Kidney (tissue), 14 donors: ENCODE data around the gene MYADM. TPM values are rescaled to one million over a fixed set of nuclear protein-coding genes. Genes with fewer than 3 reads are reported as not detected.

Source experiments
- DNase-seq, 5 donors: peaks; one replicate each; pipeline ENCODE4 v3.0.0-alpha.2; 2013 to 2020
- FAIRE-seq: peaks from 2 replicates; lab custom pipeline; 2012; peaks lifted over from hg19 to GRCh38; lab: Jason Lieb, UNC
- H3K27ac ChIP-seq, 2 donors: one replicate each; pipeline ENCODE4 v1.7.0; 2013; ENCODE audit warnings: low read depth in 2 of 2, low read length in 2 of 2, inconsistent platforms in 1 of 2
- H3K27me3 ChIP-seq: one replicate; pipeline ENCODE4 v1.7.1; 2013; ENCODE audit warnings: low read length, inconsistent platforms; ENCODE audit not compliant: control insufficient read depth, insufficient read depth
- H3K36me3 ChIP-seq, 3 donors: one replicate each; pipeline versions ENCODE4 v1.7.0 to v1.7.1; 2013; ENCODE audit warnings: low read length in 3 of 3, control low read depth in 1 of 3, inconsistent platforms in 1 of 3; ENCODE audit not compliant: insufficient read depth in 3 of 3, control insufficient read depth in 2 of 3
- H3K4me1 ChIP-seq, 3 donors: one replicate each; pipeline versions ENCODE4 v1.7.0 to v1.7.1; 2013; ENCODE audit warnings: low read length in 3 of 3, inconsistent platforms in 1 of 3, low read depth in 1 of 3; ENCODE audit not compliant: control insufficient read depth in 2 of 3, insufficient read depth in 2 of 3
- H3K4me3 ChIP-seq, 3 donors: one replicate each; pipeline versions ENCODE4 v1.7.0 to v1.8.1; 2013; ENCODE audit warnings: low read length in 3 of 3, control low read depth in 1 of 3, inconsistent platforms in 1 of 3
- H3K9ac ChIP-seq, 3 donors: one replicate each; pipeline versions ENCODE4 v1.7.0 to v1.7.1; 2013; ENCODE audit warnings: low read length in 3 of 3, control low read depth in 1 of 3, inconsistent platforms in 1 of 3
- H3K9me3 ChIP-seq, 3 donors: one replicate each; pipeline versions ENCODE4 v1.7.0 to v1.7.1; 2013; ENCODE audit warnings: low read length in 3 of 3, control low read depth in 1 of 3, inconsistent platforms in 1 of 3; ENCODE audit not compliant: control insufficient read depth in 2 of 3, insufficient read depth in 1 of 3
- CTCF ChIP-seq: IDR thresholded peaks from 3 replicates; pipeline ENCODE4 v1.5.1; 2012; ENCODE audit warnings: mild to moderate bottlenecking, moderate library complexity, borderline replicate concordance; ENCODE audit not compliant: insufficient read depth; ENCODE audit errors: extremely low read depth
- intact Hi-C: fragments of 100-400 bp; cut with DNase I; formaldehyde crosslinking; loops from one replicate; pipeline ENCODE4 v1.11.1; 2022
- polyA plus RNA-seq: library from polyadenylated mRNA; stranded (reverse); fragments of 350-450 nt; fragmentation: Illumina TruSeq; extraction: RNeasy Lipid Tissue Mini Kit (QIAGEN cat#74804); gene quantifications from one replicate; pipeline ENCODE4 v1.2.3, GENCODE V29; 2014; ENCODE audit warnings: low read depth, low replicate concordance; ENCODE audit not compliant: insufficient read depth
- total RNA-seq: library from RNA; stranded (reverse); fragmentation: NEBNext Ultra II Directional; extraction: Animal tissue kit (Norgen Biotek cat#: 25700); gene quantifications from one replicate; pipeline ENCODE4 v1.2.1, GENCODE V29; 2021
- donor health status: control.
- donor health status: control.
- donor health status: control.
- donor health status: control.
- donor health status: control.
- donor health status: DM: yes; HTN: yes; CAD: no.
- donor health status: Normal renal cell carcinoma (clear cell type).

The MYADM gene
- total and polyA plus RNA-seq, 2 donors from 2014 or later: 13.1 to 90.3 TPM

- Histone ChIP-seq H3K36me3 (no peaks in the 10 kb centered on the region), H3K4me1 (peaks cover 0 to 5% (median 3%) of the 10 kb centered on the region in 3 donors), H3K27ac (no peak within 1 kb of the TSS), H3K27me3 (peaks cover 26% of the 10 kb centered on the region), H3K4me3 (no peak within 1 kb of the TSS), H3K9ac (no peak within 1 kb of the TSS), H3K9me3 (no peaks in the 10 kb centered on the region)
- FAIRE-seq (no peak), DNase-seq (peak; percentile 62 to 88 (median 76))
- TF ChIP-seq CTCF: peak; percentile 24
- intact Hi-C loops: no loop called here
Observed at GRCh38 chr19:53881482-53882390, 14.1 kb downstream of the MYADM start, which contains the start of gene PRKCG. PRKCG (plus strand) TSS chr19:53882197; CDS start chr19:53882495, 298 bp downstream.

- FAIRE-seq (no peak), DNase-seq (no peak)
- H3K27ac ChIP-seq: no peak overlapping the region
- TF ChIP-seq CTCF: no peak
- intact Hi-C loops: no loop called here
- no peak overlapping the region for H3K9ac ChIP-seq
- H3K36me3 ChIP-seq: no peaks in the 10 kb centered on the region
- H3K4me3 ChIP-seq: no peak overlapping the region
- peaks cover 26% of the 10 kb centered on the region for H3K27me3 ChIP-seq
- H3K9me3 ChIP-seq: no peaks in the 10 kb centered on the region
- H3K4me1 ChIP-seq: peaks cover 0 to 5% (median 3%) of the 10 kb centered on the region in 3 donors
Observed at GRCh38 chr19:53882391-53883050, 14.8 kb downstream of the MYADM start.

- Histone ChIP-seq H3K27me3 (peaks cover 26% of the 10 kb centered on the region), H3K4me1 (peaks cover 0 to 5% (median 3%) of the 10 kb centered on the region in 3 donors), H3K36me3 (no peaks in the 10 kb centered on the region), H3K9ac (no peak overlapping the region), H3K9me3 (no peaks in the 10 kb centered on the region), H3K4me3 (no peak overlapping the region), H3K27ac (no peak overlapping the region)
- peak in 1 of 5 donors; percentile 70 for DNase-seq
- no peak for FAIRE-seq
- no peak for TF ChIP-seq CTCF
- intact Hi-C loops: no loop called here
Observed at GRCh38 chr19:53883231-53883661, 15.6 kb downstream of the MYADM start.
